Stimulated activated CD8-positive, alpha-beta memory T cell treated with anti-CD3 and anti-CD28 coated beads, Interleukin-15, amount 100 ng/mL, for 24 hours (primary cell): ENCODE measurements around the gene CDHR2.

Experiments
- DNase-seq: peaks from one replicate; pipeline ENCODE4 v3.0.0-alpha.2; 2020; ENCODE audit warnings: low read depth

CDHR2 gene

GRCh38 chr5:176642675-176643490, 93.7 kb downstream of the CDHR2 start:
- DNase-seq = no peak

- no peak for DNase-seq
Measured at GRCh38 chr5:176643491-176644219, 94.5 kb downstream of the CDHR2 start.

- no peak for DNase-seq
Measured at GRCh38 chr5:176644294-176644693, 95.2 kb downstream of the CDHR2 start.

GRCh38 chr5:176644878-176645670, 95.9 kb downstream of the CDHR2 start:
- DNase-seq = no peak
